WTC11 (cell line): ENCODE results near the gene C12orf75. TPM values are rescaled to one million over a fixed set of nuclear protein-coding genes. Genes with fewer than 3 reads are reported as not detected.

Experiments
- ATAC-seq: fragments of 200-7000 bp; cut with Tn5 transposase; 2 replicates; pipeline ENCODE4 v1.10.0; 2021; ENCODE audit warnings: mild to moderate bottlenecking, moderate library complexity
- CTCF ChIA-PET: fragments of 300-600 bp; sonication (Branson Sonifier 250); formaldehyde crosslinking; loops from one replicate; lab custom pipeline; 2021; ENCODE audit warnings: antibody characterized with exemption; lab: Charles Lee
- POLR2A ChIA-PET: fragments of 350-600 bp; sonication (Branson Sonifier 250); formaldehyde crosslinking; loops from one replicate; lab custom pipeline; 2021; ENCODE audit warnings: antibody characterized with exemption; lab: Charles Lee
- DNase-seq: peaks from one replicate; pipeline ENCODE4 v3.0.0; 2021; ENCODE audit warnings: low spot score
- H3K27ac Mint-ChIP-seq: 2 replicates; pipeline ENCODE4 v1.8.0; 2021; ENCODE audit warnings: mixed read lengths
- H3K27me3 Mint-ChIP-seq: 2 replicates; pipeline ENCODE4 v1.8.0; 2021; ENCODE audit warnings: low read depth, mild to moderate bottlenecking, moderate library complexity, mixed read lengths
- H3K36me3 Mint-ChIP-seq: 2 replicates; pipeline ENCODE4 v1.8.0; 2021; ENCODE audit warnings: mixed read lengths
- H3K4me1 Mint-ChIP-seq: 2 replicates; pipeline ENCODE4 v1.8.0; 2022; ENCODE audit warnings: mixed read lengths
- H3K4me3 Mint-ChIP-seq: 2 replicates; pipeline ENCODE4 v1.8.0; 2021; ENCODE audit warnings: mild to moderate bottlenecking, moderate library complexity, mixed read lengths
- H3K9me3 Mint-ChIP-seq: 2 replicates; pipeline ENCODE4 v1.8.0; 2021; ENCODE audit warnings: mixed read lengths
- ATF6 ChIP-seq: sonication (generic); formaldehyde crosslinking; IDR thresholded peaks from 2 replicates; pipeline ENCODE4 v1.8.1; 2023; ENCODE audit warnings: mild to moderate bottlenecking, missing genetic modification reagents
- CBFB ChIP-seq: sonication (generic); formaldehyde crosslinking; IDR thresholded peaks from 2 replicates; pipeline ENCODE4 v1.8.1; 2022; ENCODE audit warnings: mild to moderate bottlenecking, low read depth, missing genetic modification reagents
- E2F5 ChIP-seq: sonication (generic); formaldehyde crosslinking; IDR thresholded peaks from 2 replicates; pipeline ENCODE4 v1.8.1; 2022; ENCODE audit warnings: mild to moderate bottlenecking, moderate library complexity, missing genetic modification reagents
- FOXP4 ChIP-seq: sonication (generic); formaldehyde crosslinking; IDR thresholded peaks from 2 replicates; pipeline ENCODE4 v1.8.0; 2022; ENCODE audit warnings: mild to moderate bottlenecking, missing genetic modification reagents
- GRHL2 ChIP-seq: fragments of 250-450 bp; sonication (Bioruptor Pico); IDR thresholded peaks from 2 replicates; pipeline ENCODE4 v1.8.0; 2022; ENCODE audit warnings: mild to moderate bottlenecking, moderate library complexity; ENCODE audit not compliant: insufficient replicate concordance, severe bottlenecking
- HMGA2 ChIP-seq: fragments of 250-450 bp; sonication (Bioruptor Pico); IDR thresholded peaks from 2 replicates; pipeline ENCODE4 v1.4.0; 2021; ENCODE audit warnings: mild to moderate bottlenecking, moderate library complexity
- JUN ChIP-seq: sonication (generic); formaldehyde crosslinking; IDR thresholded peaks from 2 replicates; pipeline ENCODE4 v1.8.0; 2023; ENCODE audit warnings: mild to moderate bottlenecking, missing genetic modification reagents
- MXD4 ChIP-seq: fragments of 250-450 bp; sonication (Bioruptor Pico); IDR thresholded peaks from 2 replicates; pipeline ENCODE4 v1.8.0; 2021; ENCODE audit warnings: mild to moderate bottlenecking, moderate library complexity, borderline replicate concordance
- MYBL2 ChIP-seq: sonication (generic); formaldehyde crosslinking; IDR thresholded peaks from 2 replicates; pipeline ENCODE4 v1.8.1; 2023; ENCODE audit warnings: mild to moderate bottlenecking, moderate library complexity, missing genetic modification reagents
- NR1H2 ChIP-seq: sonication (generic); formaldehyde crosslinking; IDR thresholded peaks from 2 replicates; pipeline ENCODE4 v1.9.0; 2021; ENCODE audit warnings: mild to moderate bottlenecking, moderate library complexity, missing genetic modification reagents
- OVOL2 ChIP-seq: fragments of 250-450 bp; sonication (Bioruptor Pico); IDR thresholded peaks from 2 replicates; pipeline ENCODE4 v1.9.0; 2021; ENCODE audit warnings: mild to moderate bottlenecking, borderline replicate concordance
- TCF7 ChIP-seq: sonication (generic); formaldehyde crosslinking; IDR thresholded peaks from 2 replicates; pipeline ENCODE4 v1.8.0; 2022; ENCODE audit warnings: mild to moderate bottlenecking, low read depth, missing genetic modification reagents, moderate library complexity
- ZBTB43 ChIP-seq: sonication (generic); formaldehyde crosslinking; IDR thresholded peaks from 2 replicates; pipeline ENCODE4 v1.8.1; 2023; ENCODE audit warnings: mild to moderate bottlenecking, missing genetic modification reagents
- ZNF138 ChIP-seq: sonication (generic); formaldehyde crosslinking; conservative IDR thresholded peaks from 2 replicates; pipeline ENCODE4 v1.8.1; 2022; ENCODE audit warnings: mild to moderate bottlenecking, moderate library complexity, missing genetic modification reagents
- ZNF263 ChIP-seq: sonication (generic); formaldehyde crosslinking; IDR thresholded peaks from 2 replicates; pipeline ENCODE4 v1.8.1; 2022; ENCODE audit warnings: low read depth, mild to moderate bottlenecking, moderate library complexity, missing genetic modification reagents
- ZNF512 ChIP-seq: sonication (generic); formaldehyde crosslinking; IDR thresholded peaks from 2 replicates; pipeline ENCODE4 v1.8.1; 2022; ENCODE audit warnings: missing genetic modification reagents, borderline replicate concordance
- total RNA-seq: library from RNA; stranded (reverse); gene quantifications from 3 replicates; pipeline ENCODE4 v1.2.3, GENCODE V29; 2021
- TF ChIP-seq, protein P1 (sequence below): fragments of 250-450 bp; sonication (Bioruptor Pico); IDR thresholded peaks from 2 replicates; pipeline ENCODE4 v1.9.0; 2021; ENCODE audit warnings: mild to moderate bottlenecking, borderline replicate concordance
- TF ChIP-seq, protein P2 (sequence below): sonication (generic); formaldehyde crosslinking; conservative IDR thresholded peaks from 2 replicates; pipeline ENCODE4 v1.8.1; 2022; ENCODE audit warnings: mild to moderate bottlenecking, missing genetic modification reagents
- TF ChIP-seq, protein P3 (sequence below): fragments of 250-450 bp; sonication (Bioruptor Pico); conservative IDR thresholded peaks from 2 replicates; pipeline ENCODE4 v1.9.0; 2021; ENCODE audit warnings: mild to moderate bottlenecking

Gene C12orf75
- total RNA-seq, 1 experiment from 2014 or later, result 25.5 TPM

DNA sequence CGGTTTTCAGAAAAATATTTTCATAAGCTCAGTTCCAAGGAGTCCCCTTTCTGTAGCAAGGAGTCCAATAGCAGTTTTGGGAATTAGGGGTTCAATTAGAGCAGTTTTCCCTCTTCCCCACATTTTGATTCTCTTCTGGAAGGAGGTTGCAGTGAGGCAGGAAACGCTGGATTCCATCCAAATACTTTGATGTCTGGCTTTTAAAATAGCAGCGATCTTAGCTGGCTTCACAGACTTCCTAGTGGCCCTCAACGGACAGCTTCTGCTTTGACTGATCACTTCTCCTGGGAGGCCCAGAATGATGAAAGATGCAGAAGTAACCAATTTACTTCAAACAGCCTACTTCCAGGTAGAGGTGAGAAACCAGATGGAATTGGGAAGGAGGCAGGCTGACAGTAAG, 63.1 kb downstream of the C12orf75 start:
- DNase-seq (no peak), ATAC-seq (no peak)
- TF ChIP-seq ATF6 (CRISPR knock-in tag) (no peak), MXD4 (CRISPR knock-in tag) (no peak)
- H3K36me3 Mint-ChIP-seq, result peaks cover 7% of the 10 kb centered on the region; the same call in 1 of the 2 replicates
- no peak overlapping the region for H3K27ac Mint-ChIP-seq
- CTCF ChIA-PET, result no interaction called here
- no peak overlapping the region for H3K4me3 Mint-ChIP-seq
- POLR2A ChIA-PET, result no interaction called here
- no peaks in the 10 kb centered on the region for H3K4me1 Mint-ChIP-seq
- H3K27me3 Mint-ChIP-seq, result no peaks in the 10 kb centered on the region
- peaks cover 7% of the 10 kb centered on the region for H3K9me3 Mint-ChIP-seq

DNA sequence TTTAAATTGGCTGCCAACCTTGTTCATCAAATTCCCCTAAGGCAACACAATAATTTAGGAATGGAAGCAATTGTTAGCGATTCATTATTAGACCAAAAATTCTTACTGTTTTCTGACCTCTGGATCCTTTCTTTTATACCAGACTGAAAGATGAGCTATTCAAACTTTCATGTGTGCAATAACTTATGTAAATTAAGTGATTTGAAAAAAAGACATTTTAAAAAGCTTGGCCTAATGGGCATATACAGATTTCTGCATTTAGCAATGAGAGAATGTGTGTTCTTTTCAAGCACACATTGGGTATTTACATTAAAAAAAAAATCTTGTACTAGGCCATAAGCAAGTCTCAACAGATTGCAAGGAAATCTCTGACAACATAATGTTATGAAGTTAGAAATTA, 65.5 kb downstream of the C12orf75 start:
- Mint-ChIP-seq H3K4me3 (no peak overlapping the region), H3K27ac (no peak overlapping the region), H3K9me3 (peaks cover 13% of the 10 kb centered on the region), H3K4me1 (no peaks in the 10 kb centered on the region), H3K36me3 (peaks cover 12% of the 10 kb centered on the region; the same call in 1 of the 2 replicates), H3K27me3 (no peaks in the 10 kb centered on the region)
- ChIA-PET POLR2A (no interaction called here), CTCF (no interaction called here)
- DNase-seq (no peak), ATAC-seq (no peak)
- TF ChIP-seq NR1H2 (CRISPR knock-in tag), result no peak
- TF ChIP-seq, protein P1, sequence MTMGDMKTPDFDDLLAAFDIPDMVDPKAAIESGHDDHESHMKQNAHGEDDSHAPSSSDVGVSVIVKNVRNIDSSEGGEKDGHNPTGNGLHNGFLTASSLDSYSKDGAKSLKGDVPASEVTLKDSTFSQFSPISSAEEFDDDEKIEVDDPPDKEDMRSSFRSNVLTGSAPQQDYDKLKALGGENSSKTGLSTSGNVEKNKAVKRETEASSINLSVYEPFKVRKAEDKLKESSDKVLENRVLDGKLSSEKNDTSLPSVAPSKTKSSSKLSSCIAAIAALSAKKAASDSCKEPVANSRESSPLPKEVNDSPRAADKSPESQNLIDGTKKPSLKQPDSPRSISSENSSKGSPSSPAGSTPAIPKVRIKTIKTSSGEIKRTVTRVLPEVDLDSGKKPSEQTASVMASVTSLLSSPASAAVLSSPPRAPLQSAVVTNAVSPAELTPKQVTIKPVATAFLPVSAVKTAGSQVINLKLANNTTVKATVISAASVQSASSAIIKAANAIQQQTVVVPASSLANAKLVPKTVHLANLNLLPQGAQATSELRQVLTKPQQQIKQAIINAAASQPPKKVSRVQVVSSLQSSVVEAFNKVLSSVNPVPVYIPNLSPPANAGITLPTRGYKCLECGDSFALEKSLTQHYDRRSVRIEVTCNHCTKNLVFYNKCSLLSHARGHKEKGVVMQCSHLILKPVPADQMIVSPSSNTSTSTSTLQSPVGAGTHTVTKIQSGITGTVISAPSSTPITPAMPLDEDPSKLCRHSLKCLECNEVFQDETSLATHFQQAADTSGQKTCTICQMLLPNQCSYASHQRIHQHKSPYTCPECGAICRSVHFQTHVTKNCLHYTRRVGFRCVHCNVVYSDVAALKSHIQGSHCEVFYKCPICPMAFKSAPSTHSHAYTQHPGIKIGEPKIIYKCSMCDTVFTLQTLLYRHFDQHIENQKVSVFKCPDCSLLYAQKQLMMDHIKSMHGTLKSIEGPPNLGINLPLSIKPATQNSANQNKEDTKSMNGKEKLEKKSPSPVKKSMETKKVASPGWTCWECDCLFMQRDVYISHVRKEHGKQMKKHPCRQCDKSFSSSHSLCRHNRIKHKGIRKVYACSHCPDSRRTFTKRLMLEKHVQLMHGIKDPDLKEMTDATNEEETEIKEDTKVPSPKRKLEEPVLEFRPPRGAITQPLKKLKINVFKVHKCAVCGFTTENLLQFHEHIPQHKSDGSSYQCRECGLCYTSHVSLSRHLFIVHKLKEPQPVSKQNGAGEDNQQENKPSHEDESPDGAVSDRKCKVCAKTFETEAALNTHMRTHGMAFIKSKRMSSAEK, result no peak
- no peak for TF ChIP-seq ZNF138 (CRISPR knock-in tag)
- TF ChIP-seq, protein P2, sequence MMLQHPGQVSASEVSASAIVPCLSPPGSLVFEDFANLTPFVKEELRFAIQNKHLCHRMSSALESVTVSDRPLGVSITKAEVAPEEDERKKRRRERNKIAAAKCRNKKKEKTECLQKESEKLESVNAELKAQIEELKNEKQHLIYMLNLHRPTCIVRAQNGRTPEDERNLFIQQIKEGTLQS, result no peak
- no peak for TF ChIP-seq GRHL2 (CRISPR knock-in tag)
- no peak for TF ChIP-seq ZNF263 (CRISPR knock-in tag)
- TF ChIP-seq ZNF512 (CRISPR knock-in tag), result no peak
- TF ChIP-seq JUN (CRISPR knock-in tag), result no peak
- no peak for TF ChIP-seq MYBL2 (CRISPR knock-in tag)
- no peak for TF ChIP-seq TCF7 (CRISPR knock-in tag)
- no peak for TF ChIP-seq CBFB (CRISPR knock-in tag)
- no peak for TF ChIP-seq FOXP4 (CRISPR knock-in tag)
- no peak for TF ChIP-seq ZBTB43 (CRISPR knock-in tag)
- TF ChIP-seq, protein P3, sequence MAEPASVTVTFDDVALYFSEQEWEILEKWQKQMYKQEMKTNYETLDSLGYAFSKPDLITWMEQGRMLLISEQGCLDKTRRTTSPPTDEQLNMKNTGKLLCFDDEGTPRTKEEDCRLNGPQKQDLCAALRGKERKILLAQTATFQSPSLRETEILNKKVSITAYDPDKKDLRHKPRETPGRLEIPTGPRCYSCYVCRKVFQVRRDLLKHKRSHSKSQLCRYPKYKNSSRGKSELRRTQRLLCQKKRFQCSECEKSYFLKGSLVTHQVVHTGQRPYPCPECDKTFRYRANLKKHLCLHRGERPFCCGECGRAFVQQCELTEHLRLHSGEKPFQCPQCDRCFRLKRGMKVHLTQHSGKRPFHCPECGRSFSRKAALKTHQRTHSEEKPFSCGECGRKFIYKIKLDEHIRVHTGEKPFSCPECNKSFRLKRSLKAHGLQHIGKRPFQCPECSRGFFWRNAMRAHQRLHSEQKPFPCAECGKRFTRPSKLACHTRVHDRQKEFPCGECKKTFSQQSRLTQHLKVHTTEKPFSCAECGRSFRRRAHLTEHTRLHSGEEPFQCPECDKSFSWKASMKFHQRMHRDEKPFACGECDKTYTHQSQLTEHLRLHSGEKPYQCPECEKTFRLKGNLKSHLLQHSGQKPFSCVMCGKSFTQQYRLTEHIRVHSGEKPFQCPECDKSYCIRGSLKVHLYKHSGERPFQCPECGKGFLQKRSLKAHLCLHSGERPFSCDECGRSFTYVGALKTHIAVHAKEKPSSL (CRISPR knock-in tag), result no peak
- no peak for TF ChIP-seq HMGA2 (CRISPR knock-in tag)
- no peak for TF ChIP-seq E2F5
- no peak for TF ChIP-seq OVOL2 (CRISPR knock-in tag)
